Glutamatergic neuron (in vitro differentiated cells): ENCODE results near the gene MARS1. TPM values are rescaled to one million over a fixed set of nuclear protein-coding genes. Genes with fewer than 3 reads are reported as not detected.

Experiments
- DNase-seq: peaks from one replicate; pipeline ENCODE4 v3.0.0; 2022
- H3K27ac Mint-ChIP-seq: one replicate; pipeline ENCODE4 v1.8.0; 2020; ENCODE audit warnings: mild to moderate bottlenecking, mixed read lengths, inconsistent platforms; ENCODE audit not compliant: unreplicated experiment
- H3K27me3 Mint-ChIP-seq: one replicate; pipeline ENCODE4 v1.8.0; 2020; ENCODE audit warnings: mild to moderate bottlenecking, moderate library complexity, mixed read lengths, inconsistent platforms; ENCODE audit not compliant: unreplicated experiment
- H3K36me3 Mint-ChIP-seq: one replicate; pipeline ENCODE4 v1.8.0; 2020; ENCODE audit warnings: mild to moderate bottlenecking, mixed read lengths, inconsistent platforms; ENCODE audit not compliant: unreplicated experiment
- H3K4me1 Mint-ChIP-seq: one replicate; pipeline ENCODE4 v1.8.0; 2020; ENCODE audit warnings: mild to moderate bottlenecking, low read depth, mixed read lengths, inconsistent platforms; ENCODE audit not compliant: unreplicated experiment
- H3K4me3 Mint-ChIP-seq: one replicate; pipeline ENCODE4 v1.8.0; 2020; ENCODE audit warnings: mild to moderate bottlenecking, mixed read lengths, inconsistent platforms; ENCODE audit not compliant: unreplicated experiment
- H3K9me3 Mint-ChIP-seq: one replicate; pipeline ENCODE4 v1.8.0; 2020; ENCODE audit warnings: mild to moderate bottlenecking, moderate library complexity, mixed read lengths, inconsistent platforms; ENCODE audit not compliant: unreplicated experiment
- total RNA-seq: library from RNA; stranded (reverse); fragmentation: NEBNext Ultra II Directional; extraction: Animal tissue kit (Norgen Biotek cat#: 25700); gene quantifications from one replicate; pipeline ENCODE4 v1.2.1, GENCODE V29; 2021; ENCODE audit not compliant: unreplicated experiment
- TF ChIP-seq, protein P1 (sequence below): fragments of 200-600 bp; sonication (generic); IDR thresholded peaks from one replicate; pipeline ENCODE4 v1.5.0; 2021; ENCODE audit not compliant: partially characterized antibody, unreplicated experiment

The MARS1 gene
- total RNA-seq, 1 donor from 2014 or later, result 870 TPM

GRCh38 chr12:57479043-57479375 lies 8.9 kb upstream of the MARS1 start:
- TF ChIP-seq, protein P1, sequence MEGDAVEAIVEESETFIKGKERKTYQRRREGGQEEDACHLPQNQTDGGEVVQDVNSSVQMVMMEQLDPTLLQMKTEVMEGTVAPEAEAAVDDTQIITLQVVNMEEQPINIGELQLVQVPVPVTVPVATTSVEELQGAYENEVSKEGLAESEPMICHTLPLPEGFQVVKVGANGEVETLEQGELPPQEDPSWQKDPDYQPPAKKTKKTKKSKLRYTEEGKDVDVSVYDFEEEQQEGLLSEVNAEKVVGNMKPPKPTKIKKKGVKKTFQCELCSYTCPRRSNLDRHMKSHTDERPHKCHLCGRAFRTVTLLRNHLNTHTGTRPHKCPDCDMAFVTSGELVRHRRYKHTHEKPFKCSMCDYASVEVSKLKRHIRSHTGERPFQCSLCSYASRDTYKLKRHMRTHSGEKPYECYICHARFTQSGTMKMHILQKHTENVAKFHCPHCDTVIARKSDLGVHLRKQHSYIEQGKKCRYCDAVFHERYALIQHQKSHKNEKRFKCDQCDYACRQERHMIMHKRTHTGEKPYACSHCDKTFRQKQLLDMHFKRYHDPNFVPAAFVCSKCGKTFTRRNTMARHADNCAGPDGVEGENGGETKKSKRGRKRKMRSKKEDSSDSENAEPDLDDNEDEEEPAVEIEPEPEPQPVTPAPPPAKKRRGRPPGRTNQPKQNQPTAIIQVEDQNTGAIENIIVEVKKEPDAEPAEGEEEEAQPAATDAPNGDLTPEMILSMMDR, result no peak
- peaks cover 13% of the 10 kb centered on the region for H3K27me3 Mint-ChIP-seq
- H3K4me1 Mint-ChIP-seq, result peaks cover 3% of the 10 kb centered on the region
- H3K4me3 Mint-ChIP-seq, result no peak overlapping the region
- H3K36me3 Mint-ChIP-seq, result peaks cover 18% of the 10 kb centered on the region
- H3K9me3 Mint-ChIP-seq, result peaks cover 7% of the 10 kb centered on the region
- DNase-seq, result no peak
- peak overlapping the region; percentile 15 for H3K27ac Mint-ChIP-seq

GRCh38 chr12:57479376-57480115 lies 8.3 kb upstream of the MARS1 start, which contains the start of gene ARHGAP9:
Gene ARHGAP9, minus strand, starts transcription at chr12:57479866. Its CDS starts 460 bp downstream, at chr12:57479406.
- Mint-ChIP-seq H3K4me3 (no peak within 1 kb of the TSS), H3K4me1 (peaks cover 3% of the 10 kb centered on the region)
- TF ChIP-seq, protein P1, result no peak

GRCh38 chr12:57481671-57482070 lies 6.2 kb upstream of the MARS1 start:
- peak overlapping the region; percentile 36 for H3K27ac Mint-ChIP-seq
- peaks cover 3% of the 10 kb centered on the region for H3K4me1 Mint-ChIP-seq
- TF ChIP-seq, protein P1, result no peak
- H3K27me3 Mint-ChIP-seq, result peaks cover 8% of the 10 kb centered on the region
- no peak overlapping the region for H3K4me3 Mint-ChIP-seq
- peaks cover 7% of the 10 kb centered on the region for H3K36me3 Mint-ChIP-seq
- H3K9me3 Mint-ChIP-seq, result peaks cover 4% of the 10 kb centered on the region
- no peak for DNase-seq

More at GRCh38 chr12:57479376-57480115, 8.3 kb upstream of the MARS1 start, which contains the start of gene ARHGAP9:
- DNase-seq, result no peak
- H3K9me3 Mint-ChIP-seq, result peaks cover 4% of the 10 kb centered on the region
- peak within 1 kb of the TSS; percentile 15 for H3K27ac Mint-ChIP-seq
- H3K36me3 Mint-ChIP-seq, result peaks cover 13% of the 10 kb centered on the region
- peaks cover 9% of the 10 kb centered on the region for H3K27me3 Mint-ChIP-seq

DNA sequence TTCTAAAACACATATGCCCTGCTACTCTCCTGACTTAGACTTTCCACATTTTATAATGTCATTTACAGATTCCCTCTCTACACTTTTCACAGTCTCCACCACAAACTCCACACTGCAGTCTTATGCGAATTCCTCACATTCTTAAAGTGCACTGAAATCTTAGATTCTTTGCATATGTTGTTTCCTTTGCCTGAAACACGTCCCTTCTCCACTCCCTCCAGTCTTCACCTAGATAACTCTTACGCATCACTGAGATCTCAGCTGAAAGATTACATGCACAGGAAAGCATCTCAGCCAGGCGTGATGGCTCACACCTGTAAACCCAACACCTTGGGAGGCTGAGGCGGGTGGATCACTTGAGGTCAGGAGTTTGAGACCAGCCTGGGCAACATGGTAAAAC lies 4.4 kb upstream of the MARS1 start:
- no peak overlapping the region for H3K27ac Mint-ChIP-seq

DNA sequence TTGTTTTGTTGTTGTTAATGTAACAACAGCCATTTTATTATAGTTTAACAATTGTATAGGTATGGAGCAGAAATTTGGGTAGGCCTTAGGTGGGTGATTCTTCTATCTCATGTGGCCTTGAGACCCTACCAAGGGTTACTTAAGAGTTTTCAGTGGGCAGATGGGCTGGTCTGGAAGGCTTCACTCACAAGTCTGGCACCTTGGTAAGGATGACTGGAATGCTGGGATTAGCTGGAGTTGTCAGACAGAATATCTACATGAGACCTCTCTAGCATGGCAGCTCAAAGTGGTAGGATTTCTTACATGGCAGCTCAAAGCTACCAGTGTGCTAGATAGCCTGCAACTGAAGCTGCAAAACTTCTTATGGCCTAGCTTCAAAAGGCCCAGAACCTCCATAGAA lies 2.2 kb upstream of the MARS1 start:
- peaks cover 17% of the 10 kb centered on the region for H3K36me3 Mint-ChIP-seq
- no peak for DNase-seq
- H3K4me1 Mint-ChIP-seq, result peaks cover 13% of the 10 kb centered on the region
- H3K4me3 Mint-ChIP-seq, result no peak overlapping the region
- no peak overlapping the region for H3K27ac Mint-ChIP-seq
- peaks cover 23% of the 10 kb centered on the region for H3K27me3 Mint-ChIP-seq
- H3K9me3 Mint-ChIP-seq, result peaks cover 21% of the 10 kb centered on the region
- TF ChIP-seq, protein P1, result no peak

More for the DNA sequence above, 4.4 kb upstream of the MARS1 start:
- Mint-ChIP-seq H3K9me3 (peaks cover 12% of the 10 kb centered on the region), H3K27me3 (peaks cover 9% of the 10 kb centered on the region), H3K4me3 (no peak overlapping the region), H3K36me3 (peaks cover 3% of the 10 kb centered on the region), H3K4me1 (peaks cover 3% of the 10 kb centered on the region)
- no peak for DNase-seq
- TF ChIP-seq, protein P1, result no peak
